Gastroesophageal sphincter (tissue), 3 donors: ENCODE results near the gene NEK4.

Experiments used
- CTCF ChIP-seq, 4 experiments: fragments of 200-600 bp in 2 of 4; fragments of 450-650 bp in 2 of 4; sonication (generic) in 1 of 4; IDR thresholded peaks; one replicate each; pipeline ENCODE4 v1.5.1; 2017 to 2019; ENCODE audit warnings: antibody characterized with exemption in 4 of 4, mild to moderate bottlenecking in 2 of 4, moderate library complexity in 2 of 4
- EP300 ChIP-seq: sonication (generic); formaldehyde crosslinking; IDR thresholded peaks from one replicate; pipeline ENCODE4 v1.6.1; 2017; ENCODE audit warnings: antibody characterized with exemption, mild to moderate bottlenecking
- POLR2A ChIP-seq, 2 donors: fragments of 450-650 bp; IDR thresholded peaks; one replicate each; pipeline ENCODE4 v1.6.1; 2017; ENCODE audit warnings: antibody characterized with exemption in 2 of 2, mild to moderate bottlenecking in 2 of 2, moderate library complexity in 1 of 2
- POLR2AphosphoS5 ChIP-seq: sonication (generic); formaldehyde crosslinking; IDR thresholded peaks from one replicate; pipeline ENCODE4 v1.6.1; 2017; ENCODE audit warnings: antibody characterized with exemption

GRCh38 chr3:52793702-52794611, 23.2 kb upstream of the NEK4 start:
- TF ChIP-seq CTCF (IDR thresholded peaks at IDR 0.05) (no peak), POLR2AphosphoS5 (no peak), EP300 (no peak), POLR2A (IDR thresholded peaks at IDR 0.05) (no peak)
